GM10248 (cell line): ENCODE data around the gene RNF183.
"Not testable (repeated sequence)": the region's sequence is repeated elsewhere in the genome, so short reads cannot be mapped to it uniquely, and the experiment has no call there.

Experiments
- CTCF ChIA-PET: fragments of 300-600 bp; sonication (Branson Sonifier 250); formaldehyde crosslinking; extraction: SDS; loops from one replicate; lab custom pipeline; 2021; ENCODE audit warnings: antibody characterized with exemption; lab: Yijun Ruan, JAX
- POLR2A ChIA-PET: fragments of 350-650 bp; sonication (Branson Sonifier 250); formaldehyde crosslinking; extraction: SDS; loops from one replicate; lab custom pipeline; 2020; ENCODE audit warnings: antibody characterized with exemption; lab: Yijun Ruan, JAX
- DNase-seq: peaks from one replicate; pipeline ENCODE4 v3.0.0; 2012; ENCODE audit errors: extremely low spot score
- CTCF ChIP-seq: IDR thresholded peaks from 2 replicates; pipeline ENCODE4 v1.5.1; 2012; ENCODE audit warnings: mild to moderate bottlenecking, low read depth; ENCODE audit errors: extremely low read depth, missing control alignments, control extremely low read depth

RNF183 gene

DNA sequence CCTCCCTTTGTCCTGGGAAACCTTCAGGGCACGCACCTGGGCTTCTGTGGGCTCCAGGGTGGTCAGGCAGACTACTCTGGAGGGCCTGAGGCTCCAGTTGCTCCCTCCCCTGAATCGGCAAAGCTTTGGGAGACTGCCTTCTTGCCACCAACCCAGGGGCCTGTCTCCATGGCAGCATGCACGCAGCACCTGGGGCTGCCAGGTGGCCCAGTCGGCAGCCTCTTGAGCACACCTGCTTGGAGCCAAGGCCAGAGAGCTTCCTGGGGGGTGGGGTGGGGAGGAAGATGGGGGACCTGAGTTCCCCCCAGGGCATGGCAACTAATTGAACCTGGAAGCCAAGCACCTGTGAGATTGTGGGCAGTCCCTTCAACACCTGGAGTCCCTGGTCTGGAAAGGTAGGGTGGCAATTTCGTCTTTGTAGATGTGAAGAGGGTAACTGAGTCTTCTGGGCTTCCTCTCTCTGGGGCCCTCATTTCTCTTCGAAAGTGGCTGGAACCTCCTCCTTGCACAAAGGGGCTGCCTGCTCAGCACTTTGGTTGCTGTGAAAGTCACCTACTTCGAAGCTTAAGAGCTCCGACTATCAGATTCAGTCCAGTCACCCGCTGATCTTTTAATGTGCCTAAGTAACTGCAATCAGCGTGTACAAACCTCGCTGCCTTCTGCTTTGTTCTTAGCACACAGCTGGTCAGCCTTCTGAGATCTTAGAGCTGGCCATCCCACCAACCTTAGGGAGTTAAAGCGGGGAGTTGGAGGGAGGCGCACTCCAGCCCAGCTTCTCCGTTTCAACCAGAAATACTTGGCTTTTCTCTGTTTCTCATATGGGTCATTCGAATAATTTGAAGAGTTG lies 4.0 kb downstream of the RNF183 start:
- POLR2A ChIA-PET: interaction anchor here (0.6 kb wide), 1 partner anchor 11 kb away, joined by 4 read pairs; no protein-coding TSS in a partner anchor
- CTCF ChIA-PET: interaction anchor here (1.0 to 1.9 kb wide), 3 partner anchors 10 to 103 kb away, joined by 4 to 6 read pairs (median 4); no protein-coding TSS in a partner anchor
- no peak for DNase-seq
- no peak for TF ChIP-seq CTCF

GRCh38 chr9:113298311-113298710 lies 4.9 kb downstream of the RNF183 start:
- CTCF ChIA-PET: interaction anchor here (1.7 kb wide), 1 partner anchor 104 kb away, joined by 4 read pairs; no protein-coding TSS in a partner anchor
- POLR2A ChIA-PET: interaction anchor here (0.6 kb wide), 1 partner anchor 12 kb away, joined by 4 read pairs; no protein-coding TSS in a partner anchor
- no peak for TF ChIP-seq CTCF
- no peak for DNase-seq

DNA sequence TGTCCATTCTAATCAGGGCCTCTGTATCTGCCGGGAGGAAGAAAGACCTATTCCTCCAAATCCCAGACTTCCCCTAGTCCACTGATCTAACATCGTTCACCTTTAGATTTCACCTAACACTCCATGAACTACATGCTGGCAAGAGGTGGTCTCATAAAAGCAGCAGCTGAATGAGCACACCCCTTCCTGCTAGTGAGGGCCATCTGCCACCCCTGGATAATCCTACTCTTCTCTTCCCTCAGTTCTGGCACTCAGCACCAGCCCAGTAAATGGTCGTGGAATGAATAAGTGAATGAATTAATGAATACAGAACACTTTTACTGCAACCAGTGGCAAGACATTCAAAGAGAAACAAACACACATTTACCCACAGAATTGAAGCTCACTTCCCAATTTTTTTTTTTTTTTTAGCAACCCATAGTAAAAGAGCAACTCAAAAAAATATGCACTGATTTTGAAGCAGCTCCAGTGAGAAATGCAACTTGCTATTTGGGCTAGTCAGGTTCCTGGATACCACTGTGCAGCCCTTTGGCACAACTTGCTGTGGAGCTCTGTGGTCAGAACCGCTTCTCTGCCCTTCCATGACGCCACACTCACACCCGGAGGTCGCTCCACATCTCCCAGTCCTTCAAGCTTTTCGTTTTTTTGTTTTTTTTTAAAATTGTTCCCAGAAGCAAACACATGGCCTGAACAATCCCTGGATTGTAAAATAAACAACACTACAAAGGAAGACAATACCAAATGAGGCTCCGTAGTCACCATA lies 6.2 kb downstream of the RNF183 start:
- no peak for DNase-seq
- no peak for TF ChIP-seq CTCF
- ChIA-PET CTCF (interaction anchor here (1.0 to 2.2 kb wide), 5 partner anchors 11 to 358 kb away, joined by 3 to 9 read pairs (median 3); partner anchors contain the start of genes CDC26 and PRPF4), POLR2A (no interaction called here)

GRCh38 chr9:113296247-113296646 lies 6.9 kb downstream of the RNF183 start:
- CTCF ChIA-PET: interaction anchor here (0.8 to 2.2 kb wide), 5 partner anchors 10 to 359 kb away, joined by 3 to 9 read pairs (median 3); partner anchors contain the start of genes CDC26 and PRPF4
- POLR2A ChIA-PET, DNase-seq: not testable (repeated sequence)

- no peak for TF ChIP-seq CTCF
- CTCF ChIA-PET: no interaction called here
- POLR2A ChIA-PET: no interaction called here
- DNase-seq: no peak
Observed at GRCh38 chr9:113293285-113293878, 9.8 kb downstream of the RNF183 start.

- CTCF ChIA-PET: interaction anchor here (0.6 to 1.6 kb wide), 6 partner anchors 9 to 445 kb away, joined by 3 to 6 read pairs (median 3); partner anchors contain the start of genes CDC26 and PRPF4
- POLR2A ChIA-PET: no interaction called here
- no peak for DNase-seq
- TF ChIP-seq CTCF: no peak
Observed at GRCh38 chr9:113290052-113290607, 13.0 kb downstream of the RNF183 start.
